Endothelial cell of umbilical vein (primary cell): ENCODE data around the gene NPFFR1.

ENCODE experiments used
- POLR2A ChIP-seq: IDR thresholded peaks from 2 replicates; pipeline ENCODE4 v1.6.1; 2012; ENCODE audit warnings: low read depth, mild to moderate bottlenecking, control low read depth, low read length
- POLR2AphosphoS5 ChIP-seq: IDR thresholded peaks from 2 replicates; pipeline ENCODE4 v1.6.1; 2012; ENCODE audit warnings: low read depth, mild to moderate bottlenecking, control low read depth, low read length, moderate library complexity; ENCODE audit not compliant: insufficient read depth

- TF ChIP-seq POLR2AphosphoS5 (no peak), POLR2A (no peak)
These were observed 28.2 kb downstream of the NPFFR1 start for GRCh38 chr10:70255329-70256299.
